HG03280 (cell line): Measurements from ENCODE around the gene DTL.

Experiments
- ATAC-seq: cut with Tn5 transposase; IDR thresholded peaks from one replicate; pipeline ENCODE4 v1.9.1; 2021; ENCODE audit warnings: mild to moderate bottlenecking, moderate library complexity; ENCODE audit not compliant: unreplicated experiment

DTL gene

DNA sequence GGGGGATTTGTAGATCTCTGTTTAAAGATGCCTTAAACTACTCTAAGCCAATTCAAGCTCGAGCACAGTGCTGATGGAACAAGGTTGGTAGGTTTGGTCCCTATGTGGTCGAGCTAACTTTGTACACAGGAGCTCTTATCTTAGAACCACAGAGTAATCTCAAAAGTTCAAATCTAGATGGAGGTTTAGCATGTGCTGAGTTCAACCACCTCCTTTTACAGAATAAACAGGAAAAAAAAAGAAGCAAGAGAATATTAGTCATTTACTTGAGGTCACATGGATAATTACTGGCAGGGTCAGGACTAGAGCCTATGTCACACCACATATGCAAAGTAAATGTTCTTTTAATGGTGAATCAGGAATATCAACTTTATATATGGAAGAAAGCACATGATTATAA is 86.2 kb downstream of the DTL start:
- no peak for ATAC-seq

- no peak for ATAC-seq
Measured at GRCh38 chr1:212124690-212125582, 89.4 kb downstream of the DTL start.

DNA sequence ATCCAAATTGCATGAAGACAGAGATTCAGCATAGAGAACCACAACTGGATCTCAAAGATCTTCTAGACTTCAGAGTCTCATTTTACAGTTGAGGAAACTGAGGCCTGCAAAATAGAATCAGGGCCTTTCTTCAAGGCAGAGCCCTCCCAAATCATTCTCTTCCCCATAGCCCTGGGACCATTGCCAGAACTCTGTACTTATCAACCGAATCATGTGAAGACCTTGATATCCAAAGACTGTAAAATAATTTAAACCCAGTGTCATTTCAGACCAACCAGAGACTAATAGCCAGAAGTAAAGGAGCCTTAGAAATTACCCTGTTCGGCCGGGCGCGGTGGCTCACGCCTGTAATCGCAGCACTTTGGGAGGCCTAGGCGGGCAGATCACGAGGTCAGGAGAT is 90.1 kb downstream of the DTL start:
- no peak for ATAC-seq

DNA sequence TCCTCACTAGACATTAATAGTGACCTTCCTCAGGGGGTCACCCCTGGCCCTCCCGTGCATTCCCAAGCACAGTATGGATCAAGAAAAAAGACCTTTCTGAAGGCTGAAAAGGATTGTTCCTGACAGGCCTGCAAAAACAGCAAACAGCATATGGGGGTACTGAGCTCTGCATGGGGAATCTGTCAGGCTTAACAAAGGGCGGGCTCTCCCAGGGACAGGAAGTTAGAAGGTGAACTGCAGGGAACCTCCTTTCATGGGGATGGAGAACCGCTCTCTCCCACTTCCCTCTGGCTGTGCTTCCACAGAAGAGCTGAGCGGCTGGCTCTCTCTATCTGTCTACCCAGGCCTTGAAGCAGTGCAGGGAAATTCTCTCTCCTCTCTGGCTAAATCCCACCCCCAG is 91.7 kb downstream of the DTL start:
- no peak for ATAC-seq

DNA sequence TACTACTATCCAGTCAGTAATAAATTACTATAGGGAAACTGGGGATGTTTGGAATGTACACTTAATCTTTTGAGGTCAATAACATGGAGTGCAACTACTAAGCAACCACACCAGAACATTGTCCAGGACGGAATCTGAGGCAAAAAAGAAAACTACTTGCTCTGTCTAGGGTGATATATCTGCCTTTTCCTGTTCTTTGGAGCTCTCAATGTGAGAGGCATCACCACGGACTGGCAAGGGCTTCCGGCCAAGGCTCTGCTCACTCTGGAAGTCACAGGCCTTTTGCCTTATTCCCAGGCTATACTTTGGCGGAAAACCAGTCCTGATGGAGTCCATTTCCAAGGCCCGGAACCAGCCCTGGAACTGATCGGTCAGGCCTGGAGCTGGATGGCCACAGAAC is 94.2 kb downstream of the DTL start:
- ATAC-seq = no peak

GRCh38 chr1:212132025-212132424 is 96.5 kb downstream of the DTL start:
- ATAC-seq = no peak

- no peak for ATAC-seq
Measured at GRCh38 chr1:212133319-212133718, 97.8 kb downstream of the DTL start.

DNA sequence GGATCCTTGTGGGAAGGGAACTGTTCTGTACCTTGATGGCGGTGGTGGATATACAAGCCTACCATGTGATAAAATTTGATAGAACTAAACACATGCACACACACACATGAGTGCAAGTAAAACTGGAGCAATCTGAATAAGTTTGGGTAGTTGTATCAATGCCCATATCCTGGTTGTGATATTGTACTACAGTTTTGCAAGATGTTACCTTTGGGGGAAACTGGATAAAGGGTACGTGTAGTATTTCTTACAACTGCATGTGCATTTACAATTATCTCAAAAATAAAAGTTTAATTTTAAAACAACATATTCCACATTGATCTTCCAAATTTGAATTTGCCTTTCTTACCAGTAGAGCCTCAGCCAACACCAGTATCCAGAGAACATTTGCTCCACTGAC is 99.6 kb downstream of the DTL start:
- ATAC-seq = no peak

DNA sequence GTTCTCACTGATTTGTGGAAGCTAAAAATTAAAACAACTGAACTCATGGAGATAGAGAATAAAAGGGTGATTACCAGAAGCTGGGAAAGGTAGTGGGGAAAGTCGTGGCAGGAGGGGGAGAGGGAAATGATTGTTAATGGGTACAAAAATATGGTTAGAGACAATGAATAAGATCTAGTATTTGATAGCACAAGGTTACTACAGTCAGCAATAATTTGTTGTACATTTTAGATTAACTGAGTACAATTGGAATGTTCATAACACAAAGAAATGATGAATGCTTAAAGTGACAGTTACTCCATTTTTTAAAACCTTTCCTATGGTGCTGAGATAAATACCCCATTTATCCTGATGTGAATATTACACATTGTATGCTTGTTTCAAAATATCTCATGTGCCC is 102.3 kb downstream of the DTL start:
- ATAC-seq = no peak

- ATAC-seq = no peak
Measured at GRCh38 chr1:212138457-212138856, 102.9 kb downstream of the DTL start.

DNA sequence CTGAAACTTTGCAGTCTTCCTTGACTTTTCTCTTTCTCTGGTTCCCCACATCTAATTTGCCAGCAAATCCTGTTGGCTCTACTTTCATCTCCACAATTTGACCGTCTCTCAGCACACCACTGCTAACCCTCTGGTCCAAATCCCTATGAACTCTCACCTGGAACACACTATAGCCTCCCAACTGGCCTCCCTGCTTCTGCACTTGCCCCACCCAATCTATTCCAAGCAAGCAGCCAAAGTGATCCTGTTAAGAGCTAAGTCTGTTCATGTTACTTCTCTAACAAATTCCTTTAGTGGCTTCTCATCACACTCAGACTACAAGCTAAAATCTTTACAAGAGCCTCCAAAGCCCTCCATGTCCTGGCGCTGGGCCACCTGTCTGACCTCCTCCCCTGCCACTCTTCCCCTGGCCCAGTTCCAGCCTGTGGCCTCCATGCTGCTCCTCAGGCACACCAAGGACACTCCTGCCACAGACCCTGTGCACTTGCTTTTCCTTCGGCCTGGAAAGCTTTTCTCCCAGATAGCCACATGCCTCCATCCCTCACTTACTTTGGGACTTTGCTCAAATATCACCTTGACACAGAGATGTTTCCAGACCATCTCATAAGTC is 104.1 kb downstream of the DTL start:
- no peak for ATAC-seq

- ATAC-seq = no peak
Measured at GRCh38 chr1:212141404-212141803, 105.9 kb downstream of the DTL start.

DNA sequence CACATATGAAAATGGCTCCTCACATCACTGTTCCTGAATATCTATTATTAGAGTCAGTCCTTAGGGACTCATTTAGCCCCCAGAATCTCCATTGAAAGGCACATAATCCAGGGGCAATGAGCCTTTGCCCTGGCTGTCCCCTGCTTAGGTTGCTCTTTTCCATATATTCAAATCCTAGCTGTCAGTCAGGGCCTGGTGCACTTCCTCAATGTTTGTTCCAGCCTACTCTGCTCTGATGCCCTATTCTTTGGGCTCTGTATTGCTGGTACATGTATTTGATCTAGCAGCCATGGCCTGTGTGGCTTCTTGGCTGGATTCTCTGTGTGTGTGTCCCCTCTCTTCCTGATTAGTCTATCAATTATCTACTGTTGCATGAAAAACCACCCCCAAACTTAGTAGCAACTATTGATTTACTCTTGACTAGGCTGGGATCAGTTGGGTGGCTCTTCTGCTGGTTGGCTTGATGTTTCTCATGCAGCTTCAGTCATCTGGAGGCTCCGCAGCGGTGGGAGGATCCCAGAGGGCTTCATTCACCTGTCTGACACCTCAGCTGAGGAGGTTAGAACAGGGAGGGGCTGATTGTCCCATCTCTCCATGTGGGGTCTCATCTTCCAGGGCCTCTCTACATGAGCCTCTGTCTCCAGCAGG is 107.5 kb downstream of the DTL start:
- ATAC-seq = no peak

- ATAC-seq = no peak
Measured at GRCh38 chr1:212147581-212148033, 112.1 kb downstream of the DTL start.

GRCh38 chr1:212149566-212149965 is 114.0 kb downstream of the DTL start:
- no peak for ATAC-seq

GRCh38 chr1:212152308-212152693 is 116.8 kb downstream of the DTL start:
- no peak for ATAC-seq

GRCh38 chr1:212152869-212153268 is 117.3 kb downstream of the DTL start:
- ATAC-seq = no peak

GRCh38 chr1:212153635-212154034 is 118.1 kb downstream of the DTL start:
- ATAC-seq = no peak
